Glomerular endothelial cell (primary cell): ENCODE results near the gene INTS1. TPM values are rescaled to one million over a fixed set of nuclear protein-coding genes. Genes with fewer than 3 reads are reported as not detected.

ENCODE experiments used
- DNase-seq: peaks from one replicate; pipeline ENCODE4 v3.0.0-alpha.2; 2011; ENCODE audit warnings: low read depth, low spot score; ENCODE audit errors: extremely low read depth
- total RNA-seq: library from RNA; depleted of rRNA; stranded (reverse); fragments of >200 nt; gene quantifications from 2 replicates; pipeline ENCODE4 v1.2.3, GENCODE V29; 2015

INTS1 gene
- total RNA-seq, 1 donor from 2014 or later = 85.4 TPM

DNA sequence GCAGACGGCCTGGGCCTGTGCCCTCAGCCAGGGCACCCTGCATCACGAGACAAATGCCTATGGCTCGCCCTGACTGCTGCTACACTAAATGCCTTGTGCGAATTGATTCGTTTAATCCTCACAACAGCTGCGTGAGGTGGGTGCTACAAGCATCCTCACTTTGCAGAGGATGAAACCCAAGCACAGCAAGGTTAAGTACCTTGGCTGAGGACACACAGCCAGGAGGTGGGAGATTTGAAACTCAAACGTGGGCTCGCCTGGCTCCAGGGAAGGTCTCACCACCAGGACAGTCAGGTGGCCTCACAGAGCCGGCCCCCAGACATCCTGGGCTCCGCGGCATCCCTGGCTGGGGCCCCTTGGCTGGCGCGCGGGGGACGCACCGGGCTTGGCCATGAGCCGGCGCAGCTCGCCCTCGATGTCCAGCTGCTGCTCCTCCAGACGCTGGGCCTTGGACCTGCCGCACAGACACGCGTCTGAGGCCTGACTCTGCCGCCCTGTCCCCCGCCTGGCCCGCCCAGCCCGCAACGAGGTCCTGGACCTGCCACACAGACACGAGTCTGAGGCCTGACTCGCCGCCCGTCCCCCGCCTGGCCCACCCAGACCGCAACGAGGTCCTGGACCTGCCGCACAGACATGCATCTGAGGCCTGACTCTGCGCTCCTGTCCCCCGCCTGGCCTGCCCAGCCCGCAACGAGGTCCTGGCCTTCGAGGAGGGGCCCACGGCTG is 66.9 kb downstream of the INTS1 start:
- DNase-seq = no peak

GRCh38 chr7:1436608-1437007 is 67.6 kb downstream of the INTS1 start:
- DNase-seq = no peak

DNA sequence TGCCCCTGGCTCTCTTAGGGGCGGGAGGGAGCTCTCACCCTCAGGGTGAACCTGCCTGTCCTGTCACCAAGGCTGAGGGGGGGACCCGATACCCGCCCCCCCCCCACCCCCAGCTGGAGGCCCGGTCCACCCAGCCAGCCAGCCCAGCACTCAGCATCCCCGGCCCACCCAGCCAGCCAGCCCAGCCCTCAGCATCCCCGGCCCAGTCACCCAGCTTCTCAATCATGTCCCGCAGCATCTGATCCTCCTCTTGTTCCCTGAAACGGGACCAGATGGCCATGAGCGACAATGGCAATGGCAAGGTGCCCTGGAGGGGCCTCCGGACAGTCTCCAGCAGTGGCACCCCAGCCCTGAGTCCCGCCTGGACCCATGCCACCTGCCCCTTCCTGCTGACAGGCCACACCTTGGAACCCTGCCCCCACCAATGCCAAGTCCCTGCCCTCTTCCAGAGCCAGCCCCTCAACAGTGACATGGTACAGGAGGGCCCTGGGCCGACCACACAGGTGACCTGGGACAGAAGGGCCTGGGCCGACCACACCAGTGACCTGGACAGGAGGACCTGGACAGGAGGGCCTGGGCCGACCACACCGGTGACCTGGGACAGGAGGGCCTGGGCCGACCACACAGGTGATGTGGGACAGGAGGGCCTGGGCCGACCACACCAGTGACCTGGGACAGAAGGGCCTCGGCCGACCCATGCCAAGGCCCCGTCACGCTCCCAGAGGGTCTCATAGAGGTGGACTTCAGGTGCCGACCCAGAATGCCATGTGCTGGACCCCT is 69.1 kb downstream of the INTS1 start:
- DNase-seq = no peak

GRCh38 chr7:1434165-1434718 is 69.9 kb downstream of the INTS1 start:
- no peak for DNase-seq

DNA sequence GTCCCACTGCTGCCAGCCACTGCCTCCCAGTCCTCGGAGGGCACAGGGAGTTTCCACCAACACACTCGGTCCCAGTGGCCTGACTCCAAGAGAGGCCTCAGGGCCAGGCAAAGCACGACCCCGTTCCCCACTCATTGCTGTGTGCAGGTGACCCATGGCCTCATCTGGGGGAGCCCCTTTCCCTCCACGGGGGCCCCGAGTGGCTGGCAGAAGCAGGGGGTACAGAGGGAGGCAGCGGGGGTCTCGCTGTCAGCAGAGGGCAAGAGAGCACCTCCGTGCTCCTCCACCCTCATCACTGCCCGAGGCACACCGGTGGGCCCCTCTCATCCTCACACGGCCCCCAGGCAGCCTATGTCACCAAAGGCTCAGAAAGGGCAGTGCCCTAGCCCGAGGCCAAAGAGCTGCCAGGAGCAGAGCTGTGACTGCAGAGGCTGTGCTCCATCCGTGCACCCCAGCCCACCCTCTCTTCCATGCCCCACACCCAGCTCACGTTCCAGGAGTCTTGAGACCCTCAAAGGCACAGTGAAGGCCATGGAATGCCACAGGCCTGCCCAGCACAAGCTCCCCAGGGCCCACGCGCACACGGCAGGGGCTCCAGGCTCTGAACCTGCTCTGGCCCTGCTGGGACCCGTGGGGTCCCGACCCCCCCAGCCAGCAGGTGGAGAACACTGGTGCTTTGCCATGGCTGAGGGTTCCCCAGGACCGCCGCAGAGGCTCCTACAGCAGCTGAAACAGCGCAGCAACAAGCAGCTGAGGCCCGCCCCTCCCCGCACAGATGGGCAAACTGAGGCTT is 70.9 kb downstream of the INTS1 start:
- DNase-seq = no peak

GRCh38 chr7:1432411-1433082 is 71.6 kb downstream of the INTS1 start:
- DNase-seq = no peak

GRCh38 chr7:1431634-1432380 is 72.4 kb downstream of the INTS1 start:
- DNase-seq = no peak

- DNase-seq = no peak
Measured at GRCh38 chr7:1431226-1431625, 73.0 kb downstream of the INTS1 start.

DNA sequence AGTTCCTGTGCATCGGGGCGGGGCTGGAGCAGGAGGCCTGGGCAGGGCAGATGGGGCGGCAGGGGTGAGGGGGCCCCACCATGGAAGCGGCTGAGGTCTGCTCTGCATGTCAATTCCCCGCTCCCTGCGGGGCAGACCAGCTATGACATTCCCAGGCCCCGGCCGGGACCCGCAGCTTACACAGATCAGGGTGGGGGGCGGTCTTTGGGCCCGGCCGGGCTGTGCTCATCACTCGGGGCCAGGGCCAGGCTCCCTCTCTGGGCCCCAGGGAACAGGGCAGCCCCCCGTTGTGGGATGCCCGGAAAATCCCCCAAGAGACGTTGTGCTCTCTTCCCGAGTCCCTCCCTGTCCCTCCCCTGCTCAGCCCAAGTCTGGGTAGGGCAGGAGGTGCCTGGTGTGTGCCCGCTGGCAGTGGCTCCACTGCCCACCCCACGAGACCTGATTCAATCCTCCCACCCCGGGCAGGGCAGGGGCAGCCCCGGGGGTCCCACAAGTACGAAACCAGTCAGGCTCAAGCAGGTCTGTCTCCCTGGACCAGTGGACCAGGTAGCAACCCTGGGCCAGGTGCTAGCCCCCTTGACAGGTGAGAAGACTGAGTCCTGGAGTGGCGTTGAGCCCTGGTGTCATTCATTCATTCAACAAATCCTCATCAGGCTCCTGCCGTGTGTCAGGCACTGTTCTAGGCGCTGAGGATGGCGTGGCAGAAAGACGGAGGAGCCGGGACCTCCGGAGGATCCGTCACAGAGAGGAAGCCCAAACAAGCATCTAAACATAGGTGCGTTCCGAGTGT is 73.9 kb downstream of the INTS1 start:
- no peak for DNase-seq

DNA sequence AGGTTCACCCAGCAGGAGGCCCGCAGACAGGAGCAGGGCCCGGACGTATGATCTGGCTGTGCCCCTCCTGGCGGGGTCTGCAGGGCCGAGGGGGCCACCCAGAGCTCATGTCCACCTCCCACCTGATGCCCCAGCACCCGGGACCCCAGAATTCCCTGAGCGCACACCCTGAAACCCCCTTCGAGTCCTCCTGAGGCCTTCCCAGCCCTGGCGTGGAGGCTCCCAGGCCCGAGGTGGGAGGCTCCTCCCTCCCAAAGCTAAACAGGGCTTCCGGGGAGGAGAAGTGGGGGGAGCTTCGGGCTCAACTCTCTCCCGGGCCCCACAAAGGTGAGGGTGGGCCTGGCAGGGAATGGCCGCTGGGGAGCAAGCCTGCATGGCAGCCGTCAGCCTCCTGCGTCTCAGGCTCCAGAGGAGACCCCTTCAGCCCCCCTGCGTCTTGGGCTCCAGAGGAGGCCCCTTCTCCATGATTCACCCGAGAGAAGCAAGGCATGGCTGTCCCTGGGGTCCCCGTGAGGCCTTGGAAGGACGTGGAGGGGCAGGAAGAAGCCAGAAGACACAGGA is 75.2 kb downstream of the INTS1 start:
- DNase-seq = no peak

GRCh38 chr7:1427064-1427657 is 77.0 kb downstream of the INTS1 start:
- DNase-seq = no peak

GRCh38 chr7:1426474-1426873 is 77.7 kb downstream of the INTS1 start:
- no peak for DNase-seq

- DNase-seq = no peak
Measured at GRCh38 chr7:1425292-1426136, 78.7 kb downstream of the INTS1 start.

- DNase-seq = no peak
Measured at GRCh38 chr7:1424041-1424440, 80.1 kb downstream of the INTS1 start.

DNA sequence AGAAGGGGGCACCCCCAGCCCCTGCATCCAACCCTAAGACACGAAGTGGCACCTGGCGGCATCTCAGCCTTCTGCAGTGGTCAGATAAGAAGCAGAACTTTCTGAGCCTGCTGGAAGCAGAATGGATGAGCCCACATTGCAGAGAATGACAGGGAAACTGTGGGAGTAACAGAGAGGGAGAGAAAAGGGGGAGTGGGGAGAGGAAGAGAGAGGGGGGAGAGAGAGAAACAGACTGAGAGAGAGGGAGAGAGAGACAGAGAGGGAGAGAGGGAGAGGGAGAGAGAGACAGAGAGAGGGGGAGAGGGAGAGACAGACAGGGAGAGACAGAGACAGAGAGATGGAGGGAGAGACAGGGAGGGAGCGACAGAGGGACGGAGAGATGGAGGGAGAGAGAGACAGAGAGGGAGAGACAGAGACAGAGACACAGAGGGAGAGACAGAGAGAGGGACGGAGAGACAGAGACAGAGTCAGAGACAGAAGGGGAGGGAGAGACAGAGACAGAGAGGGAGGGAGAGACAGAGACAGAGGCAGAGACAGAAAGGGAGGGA is 80.9 kb downstream of the INTS1 start:
- DNase-seq = no peak

- DNase-seq = no peak
Measured at GRCh38 chr7:1422512-1423263, 81.5 kb downstream of the INTS1 start.
